ENCODE measurements around the gene SPG7. TPM values are rescaled to one million over a fixed set of nuclear protein-coding genes. Genes with fewer than 3 reads are reported as not detected.

Gene SPG7
- total RNA-seq, 1 experiment from 2014 or later, result 118 TPM

- ATAC-seq, result no peak
- Histone ChIP-seq H3K27me3 (ENCODE audit: control insufficient read depth, insufficient read depth, low read length) (no peaks in the 10 kb centered on the region), H3K4me3 (ENCODE audit: low read depth in 2 of 2, low read length in 2 of 2) (no peak overlapping the region), H3K4me1 (ENCODE audit: control insufficient read depth, insufficient read depth, low read length) (no peaks in the 10 kb centered on the region), H3K9me3 (ENCODE audit: control insufficient read depth, insufficient read depth, low read depth, low read length) (no peaks in the 10 kb centered on the region), H3K36me3 (ENCODE audit: control insufficient read depth, insufficient read depth, low read length) (peaks cover 3% of the 10 kb centered on the region; the same call in 1 of the 2 replicates), H3K27ac (ENCODE audit: low read length) (no peak overlapping the region)
- no peak for DNase-seq (ENCODE audit: low read depth, low spot score)
- in situ Hi-C loops (cut with HindIII; ENCODE audit: low pct_unique_long_range_greater_than_20kb, low sequenced_read_pairs) (no loop called here), intact Hi-C loops (cut with micrococcal nuclease; ENCODE audit: unreplicated experiment) (no loop called here)
- ChIA-PET POLR2A (no interaction called here), CTCF (no interaction called here)
- BruUV-seq (replicated peaks), result no TSS peak
- no peak for TF ChIP-seq TCF7L2 (IDR thresholded peaks at IDR 0.05; ENCODE audit: low read depth, low read length)
These were observed 35.9 kb downstream of the SPG7 start for GRCh38 chr16:89544113-89544512.

- ATAC-seq (no peak), DNase-seq (ENCODE audit: low read depth, low spot score) (no peak)
- in situ Hi-C loops (cut with HindIII; ENCODE audit: low pct_unique_long_range_greater_than_20kb, low sequenced_read_pairs) (no loop called here), intact Hi-C loops (cut with micrococcal nuclease; ENCODE audit: unreplicated experiment) (no loop called here)
- no peak overlapping the region for H3K27ac ChIP-seq (ENCODE audit: low read length)
- no peaks in the 10 kb centered on the region for H3K4me1 ChIP-seq (ENCODE audit: control insufficient read depth, insufficient read depth, low read length)
- ChIA-PET POLR2A (no interaction called here), CTCF (no interaction called here)
- H3K36me3 ChIP-seq (ENCODE audit: control insufficient read depth, insufficient read depth, low read length), result peaks cover 3% of the 10 kb centered on the region; the same call in 1 of the 2 replicates
- H3K4me3 ChIP-seq (ENCODE audit: low read depth in 2 of 2, low read length in 2 of 2), result no peak overlapping the region
- H3K27me3 ChIP-seq (ENCODE audit: control insufficient read depth, insufficient read depth, low read length), result no peaks in the 10 kb centered on the region
- TF ChIP-seq TCF7L2 (IDR thresholded peaks at IDR 0.05; ENCODE audit: low read depth, low read length) (no peak), POLR2AphosphoS5 (IDR thresholded peaks at IDR 0.05; ENCODE audit: low read depth, low read length) (no peak), SIN3A (IDR thresholded peaks at IDR 0.05; ENCODE audit: borderline replicate concordance, insufficient read depth, low read depth, low read length) (no peak), REST (IDR thresholded peaks at IDR 0.05; ENCODE audit: insufficient read depth in 1 of 2, low read depth in 2 of 2, low read length in 1 of 2) (no peak), CTCF (IDR thresholded peaks at IDR 0.05) (no peak)
- no peaks in the 10 kb centered on the region for H3K9me3 ChIP-seq (ENCODE audit: control insufficient read depth, insufficient read depth, low read depth, low read length)
- no TSS peak for BruUV-seq (replicated peaks)
These were observed 36.5 kb downstream of the SPG7 start for GRCh38 chr16:89544713-89545043.

- ATAC-seq (no peak), DNase-seq (ENCODE audit: low read depth, low spot score) (no peak)
- intact Hi-C loops (cut with micrococcal nuclease; ENCODE audit: unreplicated experiment) (no loop called here), in situ Hi-C loops (cut with HindIII; ENCODE audit: low pct_unique_long_range_greater_than_20kb, low sequenced_read_pairs) (no loop called here)
- H3K36me3 ChIP-seq (ENCODE audit: control insufficient read depth, insufficient read depth, low read length), result peaks cover 3% of the 10 kb centered on the region; the same call in 1 of the 2 replicates
- H3K9me3 ChIP-seq (ENCODE audit: control insufficient read depth, insufficient read depth, low read depth, low read length), result no peaks in the 10 kb centered on the region
- no peak overlapping the region for H3K4me3 ChIP-seq (ENCODE audit: low read depth in 2 of 2, low read length in 2 of 2)
- no peak for TF ChIP-seq POLR2AphosphoS5 (IDR thresholded peaks at IDR 0.05; ENCODE audit: low read depth, low read length)
- no peak for TF ChIP-seq SIN3A (IDR thresholded peaks at IDR 0.05; ENCODE audit: borderline replicate concordance, insufficient read depth, low read depth, low read length)
- TF ChIP-seq CTCF (IDR thresholded peaks at IDR 0.05), result no peak
- no peak for TF ChIP-seq REST (IDR thresholded peaks at IDR 0.05; ENCODE audit: insufficient read depth in 1 of 2, low read depth in 2 of 2, low read length in 1 of 2)
- no peak for TF ChIP-seq TCF7L2 (IDR thresholded peaks at IDR 0.05; ENCODE audit: low read depth, low read length)
- no peak overlapping the region for H3K27ac ChIP-seq (ENCODE audit: low read length)
- ChIA-PET CTCF (no interaction called here), POLR2A (no interaction called here)
- no peaks in the 10 kb centered on the region for H3K4me1 ChIP-seq (ENCODE audit: control insufficient read depth, insufficient read depth, low read length)
- no peaks in the 10 kb centered on the region for H3K27me3 ChIP-seq (ENCODE audit: control insufficient read depth, insufficient read depth, low read length)
- no TSS peak for BruUV-seq (replicated peaks)
These were observed 37.0 kb downstream of the SPG7 start for GRCh38 chr16:89545044-89545830.
